K562 (cell line): ENCODE data around the gene SLC28A1.

Experiments used
- CTBP1 ChIP-seq: fragments of 450-650 bp; IDR thresholded peaks from 2 replicates; pipeline ENCODE4 v1.6.1; 2016; ENCODE audit warnings: borderline replicate concordance
- CTCF ChIP-seq, 3 experiments: IDR thresholded peaks in 2 of 3; conservative IDR thresholded peaks in 1 of 3; 2 replicates each; pipeline ENCODE4 v1.5.1; 2011 to 2012; ENCODE audit warnings: low read length in 3 of 3, mild to moderate bottlenecking in 3 of 3, control low read depth in 2 of 3, improper control_type of control experiment in 1 of 3, inconsistent platforms in 1 of 3, low read depth in 1 of 3, mixed read lengths in 1 of 3, moderate library complexity in 1 of 3; ENCODE audit not compliant: insufficient read depth in 2 of 3
- CXXC5 ChIP-seq: fragments of 250-450 bp; sonication (Bioruptor Pico); IDR thresholded peaks from 2 replicates; pipeline ENCODE4 v1.8.0; 2022; ENCODE audit warnings: inconsistent platforms, mild to moderate bottlenecking, moderate library complexity
- NR3C1 ChIP-seq: sonication (generic); formaldehyde crosslinking; IDR thresholded peaks from 2 replicates; pipeline ENCODE4 v1.8.1; 2022; ENCODE audit warnings: missing genetic modification reagents
- RAD21 ChIP-seq, 2 experiments: fragments of 250-450 bp in 1 of 2; fragments of 450-650 bp in 1 of 2; sonication (Bioruptor Pico) in 1 of 2; formaldehyde crosslinking in 1 of 2; IDR thresholded peaks in 1 of 2; conservative IDR thresholded peaks in 1 of 2; 2 replicates each; pipeline versions ENCODE4 v1.4.0 to v1.8.0; 2020 to 2022; ENCODE audit warnings: mild to moderate bottlenecking in 2 of 2, moderate library complexity in 1 of 2
- SIN3A ChIP-seq, 2 experiments: fragments of 150-350 bp in 1 of 2; IDR thresholded peaks; 2 replicates each; pipeline ENCODE4 v1.6.1; 2011 to 2016; ENCODE audit warnings: borderline replicate concordance in 2 of 2, low read depth in 2 of 2, low read length in 2 of 2, mild to moderate bottlenecking in 2 of 2, moderate library complexity in 2 of 2; ENCODE audit not compliant: control insufficient read depth in 1 of 2
- SIX5 ChIP-seq, 2 experiments: IDR thresholded peaks; 2 replicates each; pipeline ENCODE4 v1.6.1; 2011; ENCODE audit warnings: low read length in 2 of 2, borderline replicate concordance in 1 of 2, low read depth in 1 of 2, mild to moderate bottlenecking in 1 of 2, moderate library complexity in 1 of 2; ENCODE audit not compliant: insufficient read depth in 1 of 2

DNA sequence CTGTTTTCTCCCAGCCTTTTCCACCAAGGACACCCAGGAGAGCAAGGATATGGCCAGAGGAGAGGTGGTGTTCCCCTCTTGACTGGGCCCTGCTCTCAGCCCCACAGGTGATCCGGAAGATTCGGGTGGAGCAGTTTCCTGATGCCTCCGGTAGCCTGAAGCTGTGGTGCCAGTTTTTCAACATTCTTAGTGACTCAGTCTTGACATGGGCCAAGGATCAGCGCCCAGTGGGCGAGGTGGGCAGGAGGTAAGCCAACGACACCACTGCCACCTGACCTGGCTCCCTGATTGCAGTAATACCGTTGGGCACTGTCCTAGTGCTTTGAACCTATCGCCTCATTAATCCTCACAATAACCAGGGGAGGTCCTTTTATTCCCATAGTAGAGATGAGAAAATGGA lies 25.3 kb upstream of the SLC28A1 start:
- TF ChIP-seq SIN3A (IDR thresholded peaks at IDR 0.05; ENCODE audit: borderline replicate concordance in 2 of 2, control insufficient read depth in 1 of 2, low read depth in 2 of 2, low read length in 2 of 2) = no peak
- no peak for TF ChIP-seq RAD21 (CRISPR knock-in tag; conservative IDR thresholded peaks at IDR 0.05 in 1 of 2, IDR thresholded peaks at IDR 0.05 in 1 of 2)
- no peak for TF ChIP-seq CTCF (IDR thresholded peaks at IDR 0.05 in 2 of 3, conservative IDR thresholded peaks at IDR 0.05 in 1 of 3; ENCODE audit: insufficient read depth in 2 of 3, low read depth in 1 of 3, low read length in 3 of 3)
- no peak for TF ChIP-seq NR3C1
- TF ChIP-seq CTBP1 = no peak
- TF ChIP-seq CXXC5 (CRISPR knock-in tag) = no peak
- TF ChIP-seq SIX5 (IDR thresholded peaks at IDR 0.05; ENCODE audit: borderline replicate concordance in 1 of 2, insufficient read depth in 1 of 2, low read depth in 1 of 2, low read length in 2 of 2) = no peak
